K562 (cell line): ENCODE measurements around the gene DENND6A. TPM values are rescaled to one million over a fixed set of nuclear protein-coding genes. Genes with fewer than 3 reads are reported as not detected.

ENCODE experiments used
- ATAC-seq: fragments of 200-7000 bp; cut with Tn5 transposase; 3 replicates; pipeline ENCODE4 v1.9.1; 2020; ENCODE audit warnings: moderate library complexity
- BruUV-seq: library from RNA; stranded (reverse); fragments of 400-500 nt; replicated peaks from 2 replicates; lab custom pipeline; 2021; lab: Mats Ljungman, UMichigan
- CTCF ChIA-PET: fragments of 300-600 bp; formaldehyde crosslinking; extraction: SDS; loops from one replicate; lab custom pipeline; 2021; ENCODE audit warnings: low intra/inter-chr PET ratio; lab: Yijun Ruan, JAX
- POLR2A ChIA-PET: fragments of 300-600, 350-650 bp; sonication (Branson Sonifier 250); formaldehyde crosslinking; extraction: SDS; loops from one replicate; lab custom pipeline; 2021; ENCODE audit warnings: antibody characterized with exemption, inconsistent platforms; lab: Yijun Ruan, JAX
- DNase-seq, 4 experiments: peaks; one replicate each; pipeline versions ENCODE4 v3.0.0 to v3.0.0-alpha.2; 2011 to 2018; ENCODE audit warnings: low spot score in 3 of 4, mixed read lengths in 3 of 4; ENCODE audit errors: extremely low read depth in 1 of 4
- FAIRE-seq: peaks from 2 replicates; lab custom pipeline; 2011; peaks lifted over from hg19 to GRCh38; lab: Jason Lieb, UNC
- H2AFZ ChIP-seq: 2 replicates; pipeline ENCODE4 v1.6.0; 2011; ENCODE audit warnings: low read depth, low read length, control low read depth, inconsistent platforms
- H3K27ac ChIP-seq: fragments of 200-600 bp; 3 replicates; pipeline ENCODE4 v1.8.0; 2011; ENCODE audit warnings: low read depth, mild to moderate bottlenecking, control low read depth, inconsistent platforms, low read length, moderate library complexity, mixed read lengths; ENCODE audit errors: extremely low read depth
- H3K27me3 ChIP-seq, 2 experiments: fragments of 300-600 bp in 1 of 2; 2 replicates in 1 of 2; 3 replicates in 1 of 2; pipeline versions ENCODE4 v1.6.0 to v1.8.0; 2011; ENCODE audit warnings: inconsistent platforms in 2 of 2, low read length in 2 of 2, mild to moderate bottlenecking in 1 of 2, mixed read lengths in 1 of 2, moderate library complexity in 1 of 2; ENCODE audit not compliant: control insufficient read depth in 2 of 2, insufficient read depth in 2 of 2
- H3K36me3 ChIP-seq: fragments of 300-600 bp; 3 replicates; pipeline ENCODE4 v1.8.0; 2011; ENCODE audit warnings: mild to moderate bottlenecking, low read length, inconsistent platforms; ENCODE audit not compliant: control insufficient read depth, insufficient read depth
- H3K4me1 ChIP-seq, 2 experiments: fragments of 200-600 bp in 1 of 2; replicated peaks in 1 of 2; 2 replicates in 1 of 2; 3 replicates in 1 of 2; pipeline versions ENCODE4 v1.5.1 to v1.8.0; 2011; ENCODE audit warnings: inconsistent platforms in 2 of 2, low read length in 2 of 2, mild to moderate bottlenecking in 1 of 2, mixed read lengths in 1 of 2, moderate library complexity in 1 of 2; ENCODE audit not compliant: control insufficient read depth in 2 of 2, insufficient read depth in 2 of 2
- H3K4me2 ChIP-seq: 2 replicates; pipeline ENCODE4 v1.6.1; 2011; ENCODE audit warnings: low read length, control low read depth, inconsistent platforms, mixed read lengths; ENCODE audit not compliant: insufficient read depth
- H3K4me3 ChIP-seq: fragments of 200-600 bp; sonication (generic), shearing (Covaris generic); 2 replicates; pipeline ENCODE4 v1.5.1; 2016; ENCODE audit warnings: control low read depth, inconsistent platforms
- H3K79me2 ChIP-seq: fragments of 200-600 bp; 3 replicates; pipeline ENCODE4 v1.8.0; 2011; ENCODE audit warnings: low read length, inconsistent platforms; ENCODE audit not compliant: control insufficient read depth, insufficient read depth
- H3K9ac ChIP-seq, 2 experiments: 2 replicates each; pipeline versions ENCODE4 v1.6.0 to v1.6.1; 2011; ENCODE audit warnings: low read depth in 2 of 2, low read length in 2 of 2, control low read depth in 1 of 2, inconsistent platforms in 1 of 2, mild to moderate bottlenecking in 1 of 2, mixed read lengths in 1 of 2; ENCODE audit not compliant: insufficient read depth in 1 of 2
- H3K9me1 ChIP-seq: one replicate; pipeline ENCODE4 v1.6.0; 2011; ENCODE audit warnings: inconsistent platforms, mild to moderate bottlenecking, low read length, moderate library complexity; ENCODE audit not compliant: control insufficient read depth, insufficient read depth
- H3K9me3 ChIP-seq: replicated peaks from 2 replicates; pipeline ENCODE4 v1.5.1; 2011; ENCODE audit warnings: low read depth, low read length, inconsistent platforms; ENCODE audit not compliant: control insufficient read depth, insufficient read depth
- H4K20me1 ChIP-seq: replicated peaks from 2 replicates; pipeline ENCODE4 v1.6.1; 2011; ENCODE audit warnings: low read length, inconsistent platforms, mixed read lengths; ENCODE audit not compliant: control insufficient read depth, insufficient read depth
- ASH1L ChIP-seq: fragments of 450-650 bp; IDR thresholded peaks from 2 replicates; pipeline ENCODE4 v1.6.1; 2018; ENCODE audit warnings: borderline replicate concordance, mild to moderate bottlenecking, low read depth; ENCODE audit not compliant: partially characterized antibody
- BRD4 ChIP-seq: fragments of 200-600 bp; sonication (generic); IDR thresholded peaks from 2 replicates; pipeline ENCODE4 v1.6.1; 2017; ENCODE audit warnings: inconsistent platforms
- BRF2 ChIP-seq: IDR thresholded peaks from 3 replicates; pipeline ENCODE4 v1.6.1; 2011; ENCODE audit warnings: borderline replicate concordance, mild to moderate bottlenecking; ENCODE audit not compliant: insufficient read length, insufficient read depth
- FOXJ3 ChIP-seq: sonication (generic); formaldehyde crosslinking; IDR thresholded peaks from 2 replicates; pipeline ENCODE4 v1.4.0; 2020; ENCODE audit warnings: mild to moderate bottlenecking, missing genetic modification reagents
- GATAD2A ChIP-seq: fragments of 450-650 bp; IDR thresholded peaks from 2 replicates; pipeline ENCODE4 v1.6.1; 2017
- HEY1 ChIP-seq: fragments of 250-450 bp; sonication (Bioruptor Pico); IDR thresholded peaks from 2 replicates; pipeline ENCODE4 v1.5.0; 2020; ENCODE audit warnings: mild to moderate bottlenecking, moderate library complexity, borderline replicate concordance
- LARP7 ChIP-seq: fragments of 450-650 bp; IDR thresholded peaks from 2 replicates; pipeline ENCODE4 v1.6.1; 2016
- MBD2 ChIP-seq: sonication (generic); IDR thresholded peaks from 2 replicates; pipeline ENCODE4 v1.6.1; 2016; ENCODE audit warnings: low read depth, borderline replicate concordance
- MITF ChIP-seq: IDR thresholded peaks from 2 replicates; pipeline ENCODE4 v1.6.1; 2014; ENCODE audit warnings: antibody characterized with exemption
- NFATC3 ChIP-seq: fragments of 450-650 bp; IDR thresholded peaks from 2 replicates; pipeline ENCODE4 v1.6.1; 2017; ENCODE audit warnings: mild to moderate bottlenecking
- PTBP1 ChIP-seq: fragments of 200-400 bp; formaldehyde crosslinking; IDR thresholded peaks from 2 replicates; pipeline ENCODE4 v1.6.1; 2017; ENCODE audit warnings: low read depth, low read length
- THRAP3 ChIP-seq: fragments of 450-650 bp; IDR thresholded peaks from 2 replicates; pipeline ENCODE4 v1.6.1; 2016; ENCODE audit warnings: mild to moderate bottlenecking, inconsistent platforms, borderline replicate concordance
- TRIM24 ChIP-seq, 2 experiments: fragments of 450-650 bp; IDR thresholded peaks; 2 replicates each; pipeline ENCODE4 v1.6.1; 2016
- ZNF75A ChIP-seq: fragments of 450-650 bp; formaldehyde crosslinking; IDR thresholded peaks from 2 replicates; pipeline ENCODE4 v1.4.0; 2020; ENCODE audit warnings: mild to moderate bottlenecking
- in situ Hi-C: fragments of 300-500 bp; cut with MboI; formaldehyde crosslinking; loops from 4 replicates; pipeline ENCODE4 v1.15.0; 2018; ENCODE audit warnings: inconsistent platforms, mixed read lengths
- intact Hi-C: fragments of 100-400 bp; cut with micrococcal nuclease; formaldehyde crosslinking; loops from 2 replicates; pipeline ENCODE4 v1.14.2; 2022
- polyA plus RNA-seq, 8 experiments: library from polyadenylated mRNA; depleted of rRNA in 4 of 8; stranded (reverse) in 5 of 8; unstranded in 3 of 8; fragments of >200 nt; fragmentation: Nextera tagmentation in 2 of 8; fragmentation: Illumina TruSeq in 1 of 8; extraction: Ambion mirVana in 2 of 8; extraction: Trizol in 1 of 8; gene quantifications; 2 replicates each; pipeline versions ENCODE4 v1.2.1 to v1.2.3, GENCODE V29; 2011 to 2014; ENCODE audit warnings: inconsistent platforms in 1 of 8, missing spikeins in 1 of 8
- total RNA-seq, 7 experiments: library from RNA; depleted of rRNA in 6 of 7; stranded (reverse); fragments of >200 nt in 6 of 7; fragmentation: Illumina TruSeq in 2 of 7; extraction: Trizol in 2 of 7; gene quantifications; 2 replicates each; pipeline versions ENCODE4 v1.2.1 to v1.2.3, GENCODE V29; 2011 to 2021; ENCODE audit warnings: low replicate concordance in 1 of 7
- TF ChIP-seq, protein P1 (sequence below): sonication (generic); formaldehyde crosslinking; IDR thresholded peaks from 2 replicates; pipeline ENCODE4 v1.8.0; 2023; ENCODE audit warnings: mild to moderate bottlenecking, missing genetic modification reagents
- TF ChIP-seq, protein P2 (sequence below): fragments of 250-450 bp; sonication (Bioruptor Pico); IDR thresholded peaks from 2 replicates; pipeline ENCODE4 v1.8.0; 2022; ENCODE audit warnings: moderate library complexity, mild to moderate bottlenecking, inconsistent platforms

DENND6A gene
- total and polyA plus RNA-seq, 9 of the 15 experiments (the other 6 are each of a cell fraction or from before 2014, with no cell fraction given) = 1.5 to 12.7 (median 7.1) TPM

DNA sequence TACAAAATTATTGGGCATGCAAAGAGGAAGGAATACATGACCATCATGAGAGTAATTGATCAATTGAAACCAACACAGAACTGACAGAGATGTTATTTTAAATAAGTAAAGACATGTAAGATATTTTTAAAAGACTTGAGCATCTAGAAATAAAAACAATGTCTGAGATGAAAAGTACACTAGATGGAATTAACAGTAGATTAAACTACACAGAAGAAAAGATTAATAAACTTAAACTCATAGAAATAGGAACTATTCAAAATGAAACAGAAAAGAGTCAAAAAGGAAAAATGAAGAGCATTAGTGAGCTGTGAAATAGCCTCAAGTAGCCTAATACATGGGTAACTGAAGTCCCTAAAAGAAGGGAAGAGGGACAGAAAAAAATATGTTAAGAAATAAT, 87.2 kb downstream of the DENND6A start:
- H3K4me1 ChIP-seq = no peaks in the 10 kb centered on the region
- H3K9me3 ChIP-seq = peaks cover 3% of the 10 kb centered on the region; the same call in 1 of the 2 replicates
- TF ChIP-seq LARP7 (no peak), BRF2 (no peak), THRAP3 (no peak), NFATC3 (no peak), FOXJ3 (CRISPR knock-in tag) (no peak), ZNF75A (CRISPR knock-in tag) (no peak), ASH1L (no peak), MITF (no peak), BRD4 (no peak), MBD2 (no peak), TRIM24 (IDR thresholded peaks at IDR 0.05) (no peak), PTBP1 (no peak), GATAD2A (no peak), HEY1 (no peak)
- TF ChIP-seq, protein P1, sequence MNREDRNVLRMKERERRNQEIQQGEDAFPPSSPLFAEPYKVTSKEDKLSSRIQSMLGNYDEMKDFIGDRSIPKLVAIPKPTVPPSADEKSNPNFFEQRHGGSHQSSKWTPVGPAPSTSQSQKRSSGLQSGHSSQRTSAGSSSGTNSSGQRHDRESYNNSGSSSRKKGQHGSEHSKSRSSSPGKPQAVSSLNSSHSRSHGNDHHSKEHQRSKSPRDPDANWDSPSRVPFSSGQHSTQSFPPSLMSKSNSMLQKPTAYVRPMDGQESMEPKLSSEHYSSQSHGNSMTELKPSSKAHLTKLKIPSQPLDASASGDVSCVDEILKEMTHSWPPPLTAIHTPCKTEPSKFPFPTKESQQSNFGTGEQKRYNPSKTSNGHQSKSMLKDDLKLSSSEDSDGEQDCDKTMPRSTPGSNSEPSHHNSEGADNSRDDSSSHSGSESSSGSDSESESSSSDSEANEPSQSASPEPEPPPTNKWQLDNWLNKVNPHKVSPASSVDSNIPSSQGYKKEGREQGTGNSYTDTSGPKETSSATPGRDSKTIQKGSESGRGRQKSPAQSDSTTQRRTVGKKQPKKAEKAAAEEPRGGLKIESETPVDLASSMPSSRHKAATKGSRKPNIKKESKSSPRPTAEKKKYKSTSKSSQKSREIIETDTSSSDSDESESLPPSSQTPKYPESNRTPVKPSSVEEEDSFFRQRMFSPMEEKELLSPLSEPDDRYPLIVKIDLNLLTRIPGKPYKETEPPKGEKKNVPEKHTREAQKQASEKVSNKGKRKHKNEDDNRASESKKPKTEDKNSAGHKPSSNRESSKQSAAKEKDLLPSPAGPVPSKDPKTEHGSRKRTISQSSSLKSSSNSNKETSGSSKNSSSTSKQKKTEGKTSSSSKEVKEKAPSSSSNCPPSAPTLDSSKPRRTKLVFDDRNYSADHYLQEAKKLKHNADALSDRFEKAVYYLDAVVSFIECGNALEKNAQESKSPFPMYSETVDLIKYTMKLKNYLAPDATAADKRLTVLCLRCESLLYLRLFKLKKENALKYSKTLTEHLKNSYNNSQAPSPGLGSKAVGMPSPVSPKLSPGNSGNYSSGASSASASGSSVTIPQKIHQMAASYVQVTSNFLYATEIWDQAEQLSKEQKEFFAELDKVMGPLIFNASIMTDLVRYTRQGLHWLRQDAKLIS = no peak
- TF ChIP-seq, protein P2, sequence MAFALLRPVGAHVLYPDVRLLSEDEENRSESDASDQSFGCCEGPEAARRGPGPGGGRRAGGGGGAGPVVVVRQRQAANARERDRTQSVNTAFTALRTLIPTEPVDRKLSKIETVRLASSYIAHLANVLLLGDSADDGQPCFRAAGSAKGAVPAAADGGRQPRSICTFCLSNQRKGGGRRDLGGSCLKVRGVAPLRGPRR (CRISPR knock-in tag) = no peak

More for the DNA sequence above, 87.2 kb downstream of the DENND6A start:
- POLR2A ChIA-PET = no interaction called here
- Histone ChIP-seq H3K27ac (no peak overlapping the region), H3K9me1 (no peaks in the 10 kb centered on the region), H3K27me3 (no peaks in the 10 kb centered on the region), H3K4me2 (no peak overlapping the region), H3K36me3 (peaks cover 3% of the 10 kb centered on the region; the same call in 2 of the 3 replicates), H4K20me1 (no peaks in the 10 kb centered on the region), H2AFZ (no peak overlapping the region), H3K79me2 (no peaks in the 10 kb centered on the region), H3K4me3 (no peak overlapping the region), H3K9ac (no peak overlapping the region)
- DNase-seq (no peak), ATAC-seq (no peak), FAIRE-seq (no peak)
- intact Hi-C loops = no loop called here
- BruUV-seq = no TSS peak
- in situ Hi-C loops = no loop called here
- CTCF ChIA-PET = no interaction called here
